Omental fat pad (tissue), 4 donors: ENCODE measurements around the gene PATJ. TPM values are rescaled to one million over a fixed set of nuclear protein-coding genes. Genes with fewer than 3 reads are reported as not detected.
"Not testable (repeated sequence)": the region's sequence is repeated elsewhere in the genome, so short reads cannot be mapped to it uniquely, and the experiment has no call there.

ENCODE experiments used
- ATAC-seq: fragments of 150-250 bp; one replicate; pipeline ENCODE4 v1.9.1; 2016; ENCODE audit warnings: mild to moderate bottlenecking, moderate library complexity; ENCODE audit not compliant: low FRiP score
- DNase-seq: peaks from one replicate; pipeline ENCODE4 v3.0.0-alpha.2; 2019; ENCODE audit warnings: low spot score
- CTCF ChIP-seq, 3 donors: fragments of 450-650 bp; IDR thresholded peaks; one replicate each; pipeline ENCODE4 v1.5.1; 2016 to 2017; ENCODE audit warnings: antibody characterized with exemption in 3 of 3, mild to moderate bottlenecking in 3 of 3, moderate library complexity in 2 of 3
- total RNA-seq, 4 donors: library from RNA; depleted of rRNA; stranded (reverse); fragments of >200 nt; gene quantifications; one replicate each; pipeline ENCODE4 v1.1.0, GENCODE V29; 2016

Gene PATJ
- total RNA-seq, 4 donors from 2014 or later, result 12.1 to 31.4 (median 20.0) TPM

DNA sequence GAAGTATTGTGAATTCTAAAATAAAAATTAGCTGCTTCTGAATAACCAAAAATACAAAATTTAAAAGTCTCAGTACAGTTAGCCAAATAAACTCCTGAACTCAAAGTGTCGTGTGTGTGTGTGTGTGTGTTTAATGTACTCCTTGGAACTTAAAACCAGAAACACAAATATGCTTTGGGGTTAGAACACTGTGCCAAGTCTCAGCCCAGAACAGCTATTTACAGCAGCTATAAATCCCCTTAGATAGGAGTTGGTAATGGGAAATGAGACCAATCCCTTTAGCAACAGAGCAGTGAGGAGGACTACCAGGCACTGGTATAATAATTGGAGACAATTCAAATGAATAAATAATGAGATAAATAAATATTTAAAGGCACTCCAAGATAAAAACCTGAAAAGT lies 83.1 kb downstream of the PATJ start:
- no peak for DNase-seq
- ATAC-seq, result no peak
- no peak for TF ChIP-seq CTCF (IDR thresholded peaks at IDR 0.05)

DNA sequence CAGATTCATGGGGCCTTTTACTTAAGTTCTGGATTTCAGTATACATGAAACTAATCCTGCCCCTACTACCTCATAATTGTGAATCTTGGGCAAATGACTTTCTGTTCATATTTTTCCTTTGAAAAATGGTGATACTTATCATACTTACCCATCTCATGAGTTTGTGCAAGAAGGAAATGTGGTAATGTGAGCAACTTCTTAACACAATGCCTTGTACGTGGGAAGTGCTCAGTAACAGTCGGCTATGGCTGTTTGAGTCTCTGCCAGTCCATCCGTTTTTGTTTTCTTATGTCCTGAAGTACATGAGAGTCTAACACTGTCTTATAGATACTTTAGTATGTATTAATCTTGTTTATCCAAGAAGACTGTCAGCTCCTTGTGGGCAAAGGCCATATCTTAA lies 86.5 kb downstream of the PATJ start:
- DNase-seq (no peak), ATAC-seq (no peak)
- TF ChIP-seq CTCF (IDR thresholded peaks at IDR 0.05), result no peak

DNA sequence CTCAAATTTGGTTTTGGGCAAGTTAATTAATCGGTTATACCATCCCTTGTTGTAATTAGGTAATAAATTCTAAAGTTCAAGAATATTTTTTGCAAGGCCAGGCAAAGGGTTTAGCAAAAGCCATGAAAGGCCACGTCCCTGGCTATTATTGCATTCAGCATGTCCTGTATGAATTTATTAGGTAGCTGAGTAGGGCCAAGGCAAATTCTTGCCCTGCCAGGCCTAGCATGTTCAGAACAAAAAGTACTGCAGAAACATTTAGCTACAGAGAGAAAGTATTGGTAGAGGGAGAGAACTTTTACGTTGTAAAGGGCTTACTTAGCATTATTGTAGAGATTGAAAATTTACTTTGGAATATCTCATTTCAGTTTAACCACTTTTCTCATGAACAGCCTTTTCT lies 94.4 kb downstream of the PATJ start:
- TF ChIP-seq CTCF (IDR thresholded peaks at IDR 0.05), result no peak
- DNase-seq (no peak), ATAC-seq (no peak)

DNA sequence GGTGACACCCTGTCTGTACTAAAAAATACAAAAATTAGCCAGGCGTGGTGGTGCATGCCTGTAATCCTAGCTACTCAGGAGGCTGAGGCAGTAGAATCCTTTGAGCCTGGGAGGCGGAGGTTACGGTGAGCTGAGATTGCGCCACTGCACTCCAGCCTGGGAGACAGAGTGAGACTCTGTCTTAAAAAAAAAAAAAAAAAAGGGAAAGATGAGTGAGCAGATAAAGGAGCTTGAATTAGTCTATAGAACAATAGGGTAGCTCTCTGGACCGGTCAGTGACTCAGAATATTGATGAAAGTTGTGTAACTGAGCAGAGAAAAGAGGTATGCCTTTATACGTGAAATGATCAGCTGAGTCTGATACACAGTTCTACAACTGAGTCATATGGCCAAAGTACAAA lies 95.3 kb downstream of the PATJ start:
- not testable (repeated sequence) for DNase-seq, ATAC-seq

- TF ChIP-seq CTCF (IDR thresholded peaks at IDR 0.05), result no peak
- ATAC-seq (peak; percentile 71), DNase-seq (no peak)
Observed at GRCh38 chr1:61839679-61840078, 97.4 kb downstream of the PATJ start.

- no peak for ATAC-seq
- TF ChIP-seq CTCF (IDR thresholded peaks at IDR 0.05), result no peak
- DNase-seq, result no peak
Observed at GRCh38 chr1:61842036-61842435, 99.8 kb downstream of the PATJ start.

GRCh38 chr1:61842863-61843514 lies 100.7 kb downstream of the PATJ start:
- no peak for ATAC-seq
- DNase-seq, result no peak
- no peak for TF ChIP-seq CTCF (IDR thresholded peaks at IDR 0.05)
